ENCODE measurements around the gene MAP3K7. TPM values are rescaled to one million over a fixed set of nuclear protein-coding genes. Genes with fewer than 3 reads are reported as not detected.

MAP3K7 gene
- total and polyA plus RNA-seq, 2 of the 13 experiments (the other 11 are each of a cell fraction or from before 2014, with no cell fraction given): 24.1 to 24.4 TPM

- intact Hi-C loops (cut with micrococcal nuclease; ENCODE audit: unreplicated experiment): no loop called here
- CTCF ChIA-PET (ENCODE audit: low intra/inter-chr PET ratio, low total read pairs): no interaction called here
- H3K4me3 ChIP-seq (replicated peaks in 1 of 3; ENCODE audit: insufficient read depth in 1 of 3, low read depth in 2 of 3, low read length in 3 of 3): no peak overlapping the region
Observed at GRCh38 chr6:90547079-90547478, 39.8 kb downstream of the MAP3K7 start.

GRCh38 chr6:90545448-90545847 lies 41.4 kb downstream of the MAP3K7 start:
- Histone ChIP-seq H3K9me3 (ENCODE audit: low read length) (no peaks in the 10 kb centered on the region), H4K20me1 (ENCODE audit: insufficient read depth, low read length) (no peaks in the 10 kb centered on the region), H3K9ac (ENCODE audit: insufficient read depth, low read depth, low read length) (no peak overlapping the region), H3K27ac (ENCODE audit: extremely low read length, insufficient read depth, low read length) (no peak overlapping the region), H3K79me2 (ENCODE audit: insufficient read depth, low read length) (no peaks in the 10 kb centered on the region), H3K4me3 (replicated peaks in 1 of 3; ENCODE audit: insufficient read depth in 1 of 3, low read depth in 2 of 3, low read length in 3 of 3) (no peak overlapping the region), H3K36me3 (replicated peaks in 1 of 2; ENCODE audit: control insufficient read depth in 1 of 2, insufficient read depth in 2 of 2, low read length in 2 of 2) (peaks cover 15 to 34% of the 10 kb centered on the region in 2 experiments), H3K27me3 (ENCODE audit: control insufficient read depth in 1 of 2, insufficient read depth in 2 of 2, low read length in 2 of 2) (no peaks in the 10 kb centered on the region), H3K4me1 (ENCODE audit: insufficient read depth, low read length) (no peaks in the 10 kb centered on the region), H2AFZ (ENCODE audit: low read length) (no peak overlapping the region), H3K4me2 (ENCODE audit: low read depth, low read length) (no peak overlapping the region)
- intact Hi-C loops (cut with micrococcal nuclease; ENCODE audit: unreplicated experiment) (no loop called here), in situ Hi-C loops (cut with HindIII; ENCODE audit: extremely low pct_ligation_motif_present, low pct_unique_long_range_greater_than_20kb) (no loop called here)
- ATAC-seq: no peak
- BruUV-seq (replicated peaks): no TSS peak
- 94% methylated on average over 2 of the region's 3 CpGs for WGBS (ENCODE audit: low lambda C conversion rate)
- no peak for DNase-seq (ENCODE audit: low spot score)
- ChIA-PET POLR2A (no interaction called here), CTCF (ENCODE audit: low intra/inter-chr PET ratio, low total read pairs) (no interaction called here)
- TF ChIP-seq NFE2L1 (CRISPR knock-in tag; IDR thresholded peaks at IDR 0.05; ENCODE audit: borderline replicate concordance) (no peak), MXD3 (CRISPR knock-in tag; IDR thresholded peaks at IDR 0.05) (no peak), CEBPG (CRISPR knock-in tag; IDR thresholded peaks at IDR 0.05) (no peak)
- no peak for FAIRE-seq

More at GRCh38 chr6:90547079-90547478, 39.8 kb downstream of the MAP3K7 start:
- WGBS (ENCODE audit: low lambda C conversion rate): 96% methylated on average over 4 of the region's 4 CpGs
- H3K36me3 ChIP-seq (replicated peaks in 1 of 2; ENCODE audit: control insufficient read depth in 1 of 2, insufficient read depth in 2 of 2, low read length in 2 of 2): peaks cover 15 to 45% of the 10 kb centered on the region in 2 experiments
- ATAC-seq (no peak), FAIRE-seq (no peak), DNase-seq (ENCODE audit: low spot score) (no peak)
- no peak overlapping the region for H3K4me2 ChIP-seq (ENCODE audit: low read depth, low read length)
- no peak for TF ChIP-seq ZNF790 (CRISPR knock-in tag; IDR thresholded peaks at IDR 0.05; ENCODE audit: borderline replicate concordance)
- TF ChIP-seq ZNF230 (CRISPR knock-in tag; IDR thresholded peaks at IDR 0.05): no peak
- TF ChIP-seq ZBTB7B (CRISPR knock-in tag; IDR thresholded peaks at IDR 0.05): no peak
- no peak for TF ChIP-seq ATAD3A (CRISPR knock-in tag; IDR thresholded peaks at IDR 0.05)
- TF ChIP-seq NFIB (CRISPR knock-in tag; IDR thresholded peaks at IDR 0.05; ENCODE audit: borderline replicate concordance): no peak
- TF ChIP-seq STAG1 (CRISPR knock-in tag; IDR thresholded peaks at IDR 0.05): no peak
- no peak for TF ChIP-seq BORCS8-MEF2B (CRISPR knock-in tag; IDR thresholded peaks at IDR 0.05)
- TF ChIP-seq KAT7 (CRISPR knock-in tag; IDR thresholded peaks at IDR 0.05; ENCODE audit: borderline replicate concordance): no peak
- H3K4me1 ChIP-seq (ENCODE audit: insufficient read depth, low read length): no peaks in the 10 kb centered on the region
- H4K20me1 ChIP-seq (ENCODE audit: insufficient read depth, low read length): no peaks in the 10 kb centered on the region
- no peaks in the 10 kb centered on the region for H3K9me3 ChIP-seq (ENCODE audit: low read length)
- no peak overlapping the region for H3K27ac ChIP-seq (ENCODE audit: extremely low read length, insufficient read depth, low read length)
- POLR2A ChIA-PET: no interaction called here
- BruUV-seq (replicated peaks): no TSS peak
- no peak overlapping the region for H2AFZ ChIP-seq (ENCODE audit: low read length)
- H3K27me3 ChIP-seq (ENCODE audit: control insufficient read depth in 1 of 2, insufficient read depth in 2 of 2, low read length in 2 of 2): no peaks in the 10 kb centered on the region
- in situ Hi-C loops (cut with HindIII; ENCODE audit: extremely low pct_ligation_motif_present, low pct_unique_long_range_greater_than_20kb): no loop called here
- no peak overlapping the region for H3K9ac ChIP-seq (ENCODE audit: insufficient read depth, low read depth, low read length)
- no peaks in the 10 kb centered on the region for H3K79me2 ChIP-seq (ENCODE audit: insufficient read depth, low read length)
